ENCODE results near the gene CTDP1.

- no peak for TF ChIP-seq CTCF (optimal IDR thresholded peaks at IDR 0.05 in 1 of 3, IDR thresholded peaks at IDR 0.05 in 1 of 3, conservative IDR thresholded peaks at IDR 0.05 in 1 of 3; ENCODE audit: extremely low read depth in 1 of 3, insufficient read depth in 2 of 3, low read length in 3 of 3)
- TF ChIP-seq EZH2 (IDR thresholded peaks at IDR 0.05; ENCODE audit: low read length) = no peak
Measured at GRCh38 chr18:79695269-79695668, 15.7 kb downstream of the CTDP1 start.

Measured in keratinocyte (primary cell).